Cortex of kidney (tissue), 1 donor: ENCODE data around the gene PIK3C2G.

Experiments used
- DNase-seq: peaks from one replicate; lab custom pipeline; 2025; lab: John Stamatoyannopoulos, UW

Gene PIK3C2G

GRCh38 chr12:18345021-18345735 lies 83.9 kb downstream of the PIK3C2G start:
- no peak for DNase-seq

GRCh38 chr12:18352312-18352711 lies 91.0 kb downstream of the PIK3C2G start:
- DNase-seq: no peak

- no peak for DNase-seq
Measured at GRCh38 chr12:18355429-18355828, 94.1 kb downstream of the PIK3C2G start.

DNA sequence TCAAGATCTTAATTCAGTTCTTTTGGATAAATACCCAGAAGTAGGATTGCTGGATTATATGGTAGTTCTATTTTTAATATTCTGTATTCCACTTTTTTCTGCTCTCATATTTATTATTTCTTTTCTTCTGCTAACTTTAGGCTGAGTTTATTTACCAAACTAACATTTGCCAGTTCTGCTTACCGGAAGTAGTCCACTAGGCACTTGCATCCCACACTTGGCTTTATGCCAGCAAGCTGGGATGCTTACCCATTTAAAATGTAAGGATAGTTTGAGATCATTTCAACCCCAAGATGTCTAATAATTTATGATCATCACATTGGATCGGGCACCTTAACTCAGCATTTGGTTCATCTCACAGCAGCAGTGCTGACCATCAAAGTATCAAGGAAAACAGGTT lies 96.8 kb downstream of the PIK3C2G start:
- DNase-seq: no peak

GRCh38 chr12:18358930-18359329 lies 97.6 kb downstream of the PIK3C2G start:
- no peak for DNase-seq

GRCh38 chr12:18361433-18361832 lies 100.1 kb downstream of the PIK3C2G start:
- no peak for DNase-seq

DNA sequence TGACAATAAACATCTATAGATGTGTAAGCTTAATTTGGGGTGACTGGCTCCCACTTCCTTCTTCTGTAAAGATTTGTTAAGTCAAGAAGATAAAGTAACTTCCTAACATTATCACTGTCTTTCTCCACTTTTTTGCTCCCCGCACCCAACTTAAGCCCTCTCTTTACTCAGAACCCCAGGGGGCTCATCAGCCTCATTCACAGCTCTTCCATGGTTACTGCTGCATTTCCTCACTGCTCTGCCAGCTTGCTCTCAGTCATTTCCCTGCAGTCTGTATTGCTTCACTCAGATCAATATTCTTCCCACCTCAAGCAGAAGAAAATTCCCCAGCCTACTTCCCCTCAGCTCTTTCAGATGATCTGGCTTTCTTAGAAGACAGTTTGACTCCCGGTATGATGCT lies 102.0 kb downstream of the PIK3C2G start:
- DNase-seq: no peak

GRCh38 chr12:18368594-18368993 lies 107.3 kb downstream of the PIK3C2G start:
- no peak for DNase-seq

DNA sequence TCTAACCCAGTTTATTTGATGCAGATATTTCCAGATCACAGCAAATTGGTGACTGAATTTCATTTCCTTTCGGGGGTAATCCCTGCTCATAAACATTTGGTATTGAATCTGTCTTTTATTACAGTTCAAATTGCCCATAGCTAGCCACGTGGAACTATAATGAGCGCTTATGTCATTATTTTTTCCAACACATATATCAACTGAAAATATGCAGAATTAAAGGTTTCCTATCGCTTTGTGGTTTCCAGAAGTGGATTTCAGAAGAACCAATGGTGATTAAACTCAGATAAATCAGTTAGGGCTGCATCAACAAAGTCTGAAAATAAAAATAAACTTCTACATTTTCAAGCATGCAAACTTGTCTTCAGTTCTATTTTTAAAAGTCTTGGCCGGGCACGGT lies 111.9 kb downstream of the PIK3C2G start:
- no peak for DNase-seq

- DNase-seq: no peak
Measured at GRCh38 chr12:18375131-18375530, 113.8 kb downstream of the PIK3C2G start.

DNA sequence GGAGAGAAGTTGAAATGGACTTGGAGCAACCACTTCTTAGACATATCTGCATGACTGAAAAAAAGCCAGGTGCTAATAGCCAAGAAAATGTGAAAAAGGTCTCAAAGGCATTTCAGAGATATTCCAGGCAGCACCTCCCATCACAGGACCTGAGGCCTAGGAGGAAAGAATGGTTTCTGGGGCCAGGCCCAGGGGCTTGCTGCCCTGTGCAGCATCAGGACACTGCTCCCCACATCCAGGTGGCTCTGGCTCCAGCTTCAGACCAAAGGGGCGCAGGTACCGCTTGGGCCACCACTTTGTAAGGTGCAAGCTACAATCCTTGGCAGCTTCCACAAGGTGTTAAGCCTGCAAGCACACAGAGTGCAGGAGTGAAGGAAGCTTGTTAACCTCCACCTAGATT lies 114.3 kb downstream of the PIK3C2G start:
- no peak for DNase-seq

GRCh38 chr12:18382236-18382885 lies 121.0 kb downstream of the PIK3C2G start:
- no peak for DNase-seq

GRCh38 chr12:18383203-18383602 lies 121.9 kb downstream of the PIK3C2G start:
- DNase-seq: no peak

DNA sequence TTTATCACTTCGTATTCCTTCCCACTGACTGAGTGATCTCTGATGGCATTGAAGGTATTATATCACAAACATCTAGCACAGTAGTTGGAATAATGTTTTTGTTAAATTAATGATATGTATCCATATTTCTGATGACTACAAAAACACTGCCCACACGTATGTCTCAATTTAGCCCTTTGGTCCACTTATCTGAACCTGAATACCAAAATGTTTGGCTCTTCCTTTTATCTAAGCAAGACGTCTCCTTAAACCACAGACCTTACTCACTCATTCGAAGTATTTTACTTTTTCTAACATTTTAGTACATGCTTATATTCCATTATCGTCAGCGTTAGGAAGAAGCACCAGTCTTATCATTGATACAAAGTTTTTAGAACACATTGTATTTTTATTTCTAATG lies 126.4 kb downstream of the PIK3C2G start:
- DNase-seq: no peak

GRCh38 chr12:18389820-18390219 lies 128.5 kb downstream of the PIK3C2G start:
- DNase-seq: no peak

DNA sequence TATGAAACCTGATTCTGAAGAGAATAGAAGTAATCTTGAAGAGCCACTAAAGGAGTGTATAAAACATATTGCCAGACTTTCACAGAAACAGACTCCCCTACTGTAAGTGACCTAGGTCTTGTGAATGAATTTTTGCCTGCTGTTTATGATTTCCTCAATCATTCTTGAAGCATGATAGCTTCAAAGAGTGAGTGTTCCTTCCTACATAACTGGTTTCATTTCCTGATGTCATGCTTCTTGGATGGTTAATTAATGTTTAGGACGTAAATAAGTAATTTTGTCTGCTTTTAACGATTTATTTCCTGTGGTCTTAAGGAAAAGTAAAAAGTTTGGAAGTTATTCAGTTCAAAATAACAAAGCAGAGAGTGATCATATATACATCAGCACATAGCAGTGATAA lies 129.8 kb downstream of the PIK3C2G start:
- DNase-seq: no peak

DNA sequence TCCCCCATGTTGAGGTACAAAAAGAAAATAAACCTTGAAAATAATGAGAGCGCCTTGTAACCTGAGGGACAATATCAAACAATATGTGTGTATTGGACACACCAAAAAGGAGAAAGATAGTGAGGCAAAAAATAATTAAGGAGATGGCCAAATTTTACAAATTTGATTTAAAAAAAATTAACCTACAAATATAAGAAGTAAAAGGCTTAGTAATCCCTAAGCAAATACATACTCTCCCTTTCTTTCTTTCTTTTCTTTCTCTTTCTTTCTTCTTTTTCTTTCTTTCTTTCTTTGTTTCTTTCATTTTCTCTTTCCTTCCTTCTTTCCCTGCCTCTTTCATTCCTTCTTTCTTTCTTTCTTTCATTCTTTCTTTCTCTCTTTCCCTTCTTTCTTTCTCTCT lies 133.4 kb downstream of the PIK3C2G start:
- DNase-seq: no peak

DNA sequence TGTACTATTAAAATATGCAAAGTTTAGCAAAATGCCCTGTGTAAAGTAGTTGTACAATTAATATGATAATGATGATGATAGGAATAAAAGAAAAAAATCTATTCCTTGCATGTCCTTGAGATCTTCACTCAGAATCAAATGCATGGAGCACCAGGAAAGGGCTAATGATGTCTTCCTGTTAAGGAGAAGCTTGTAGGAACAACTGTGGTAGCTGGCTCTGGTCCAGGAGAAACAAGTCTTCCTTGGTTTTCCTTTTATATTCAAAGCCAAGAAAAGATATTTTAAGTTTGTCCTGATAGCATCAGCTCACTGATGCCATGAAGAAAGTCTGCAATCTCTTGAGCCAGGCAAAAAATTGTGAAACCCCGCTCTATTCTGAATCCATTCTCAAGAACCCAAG lies 138.9 kb downstream of the PIK3C2G start:
- DNase-seq: no peak

- no peak for DNase-seq
Measured at GRCh38 chr12:18402872-18403611, 141.7 kb downstream of the PIK3C2G start.

DNA sequence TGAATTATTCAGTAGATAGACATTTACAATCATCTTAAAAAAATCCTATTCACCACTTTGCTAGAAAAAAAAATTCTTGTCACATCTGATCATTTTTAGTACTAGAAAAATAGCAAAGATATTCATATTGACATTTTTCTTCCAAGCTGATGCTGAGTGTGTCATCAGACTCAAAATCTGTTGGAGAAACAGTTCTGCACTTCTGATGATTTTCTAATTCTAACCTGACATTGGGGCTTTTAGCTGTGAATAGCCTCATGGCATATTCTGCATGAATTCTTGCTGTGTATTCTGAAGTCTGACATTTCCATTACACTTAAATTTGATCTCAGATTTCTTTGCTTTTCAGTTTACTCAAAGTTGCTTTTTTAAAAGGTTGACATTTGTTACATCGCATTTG lies 150.1 kb downstream of the PIK3C2G start:
- DNase-seq: no peak

GRCh38 chr12:18414671-18415070 lies 153.4 kb downstream of the PIK3C2G start:
- no peak for DNase-seq

DNA sequence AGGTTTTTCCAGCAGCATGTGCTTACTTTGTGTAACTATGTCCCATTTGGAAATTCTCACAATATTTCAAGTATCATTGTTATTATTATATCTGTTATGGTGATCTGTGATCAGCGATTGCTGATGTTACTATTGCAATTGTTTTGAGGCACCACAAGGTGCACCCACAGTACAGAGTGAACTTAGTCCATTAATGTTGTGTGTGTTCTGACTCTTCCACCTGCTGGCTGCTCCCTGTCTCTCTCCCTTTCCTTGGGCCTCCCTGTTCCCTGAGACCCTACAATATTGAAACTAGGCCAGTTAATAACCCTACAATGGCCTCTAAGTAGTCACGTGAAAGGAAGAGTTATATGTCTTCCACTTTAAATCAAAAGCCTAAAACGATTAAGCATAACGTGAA lies 153.9 kb downstream of the PIK3C2G start:
- DNase-seq: no peak

DNA sequence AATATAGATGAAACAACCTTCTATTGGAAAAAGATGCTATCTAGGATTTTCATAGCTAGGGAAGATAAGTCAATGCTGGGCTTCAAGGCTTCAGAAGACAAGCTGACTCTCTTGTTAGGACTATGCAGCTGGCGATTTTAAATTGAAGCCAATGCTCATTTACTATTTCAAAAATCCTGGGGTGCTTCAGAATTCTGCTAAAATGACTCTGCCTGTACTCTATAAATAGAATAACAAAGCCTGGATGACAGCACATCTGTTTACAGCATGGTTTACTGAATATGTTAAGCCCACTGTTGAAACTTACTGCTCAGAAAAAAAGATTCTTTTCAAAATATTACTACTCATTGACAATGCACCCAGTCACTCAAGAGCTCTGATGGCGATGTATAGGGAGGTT lies 155.1 kb downstream of the PIK3C2G start:
- no peak for DNase-seq
